GM23338 (cell line): ENCODE measurements around the gene NIPA2. TPM values are rescaled to one million over a fixed set of nuclear protein-coding genes. Genes with fewer than 3 reads are reported as not detected.

Experiments
- ATAC-seq: fragments of 200-7000 bp; cut with Tn5 transposase; 3 replicates; pipeline ENCODE4 v1.9.1; 2020
- DNase-seq: peaks from one replicate; pipeline ENCODE4 v3.0.0-alpha.2; 2015; ENCODE audit warnings: low spot score
- H2AFZ ChIP-seq: fragments of 200-600 bp; sonication (generic); 2 replicates; pipeline ENCODE4 v1.8.0; 2016; ENCODE audit warnings: antibody characterized with exemption, mild to moderate bottlenecking, moderate library complexity
- H3F3A ChIP-seq: fragments of 200-600 bp; sonication (generic); replicated peaks from 2 replicates; pipeline ENCODE4 v1.8.0; 2017; ENCODE audit warnings: antibody characterized with exemption, mixed run types, low read depth
- H3K27ac ChIP-seq: fragments of 200-600 bp; sonication (generic); 2 replicates; pipeline ENCODE4 v1.6.1; 2016; ENCODE audit warnings: low read depth
- H3K27me3 ChIP-seq: fragments of 200-600 bp; sonication (generic); 2 replicates; pipeline ENCODE4 v1.8.0; 2016; ENCODE audit warnings: mild to moderate bottlenecking, mixed run types, moderate library complexity; ENCODE audit not compliant: insufficient read depth
- H3K36me3 ChIP-seq: fragments of 200-600 bp; sonication (generic); 2 replicates; pipeline ENCODE4 v1.8.0; 2016; ENCODE audit warnings: mild to moderate bottlenecking; ENCODE audit not compliant: insufficient read depth
- H3K4me1 ChIP-seq: fragments of 200-600 bp; sonication (generic); 2 replicates; pipeline ENCODE4 v1.8.0; 2016; ENCODE audit warnings: mild to moderate bottlenecking, moderate library complexity; ENCODE audit not compliant: insufficient read depth
- H3K4me2 ChIP-seq: fragments of 200-600 bp; sonication (generic); 2 replicates; pipeline ENCODE4 v1.7.1; 2017; ENCODE audit warnings: mixed run types
- H3K4me3 ChIP-seq: fragments of 200-600 bp; sonication (generic); 2 replicates; pipeline ENCODE4 v1.6.1; 2016; ENCODE audit warnings: mixed run types
- H3K79me2 ChIP-seq: fragments of 200-600 bp; sonication (generic); replicated peaks from 2 replicates; pipeline ENCODE4 v1.8.0; 2017; ENCODE audit warnings: mild to moderate bottlenecking; ENCODE audit not compliant: insufficient read depth
- H3K9me2 ChIP-seq: fragments of 200-600 bp; sonication (generic); 2 replicates; pipeline ENCODE4 v1.8.0; 2017; ENCODE audit not compliant: insufficient read depth
- H4K20me1 ChIP-seq: fragments of 200-600 bp; sonication (generic); replicated peaks from 2 replicates; pipeline ENCODE4 v1.8.0; 2017; ENCODE audit warnings: mild to moderate bottlenecking; ENCODE audit not compliant: insufficient read depth
- H3K27ac Mint-ChIP-seq: 2 replicates; pipeline ENCODE4 v1.8.0; 2020; ENCODE audit warnings: inconsistent platforms, mild to moderate bottlenecking, moderate library complexity, mixed read lengths
- H3K27me3 Mint-ChIP-seq: 3 replicates; pipeline ENCODE4 v1.8.0; 2022; ENCODE audit warnings: low read depth, mild to moderate bottlenecking, moderate library complexity, mixed read lengths, inconsistent platforms; ENCODE audit not compliant: insufficient read depth, poor library complexity
- H3K36me3 Mint-ChIP-seq: 3 replicates; pipeline ENCODE4 v1.8.0; 2021; ENCODE audit warnings: low read depth, mild to moderate bottlenecking, inconsistent platforms, moderate library complexity, mixed read lengths
- H3K4me1 Mint-ChIP-seq: 3 replicates; pipeline ENCODE4 v1.8.0; 2020; ENCODE audit warnings: mild to moderate bottlenecking, inconsistent platforms, mixed read lengths
- H3K4me3 Mint-ChIP-seq: 3 replicates; pipeline ENCODE4 v1.8.0; 2021; ENCODE audit warnings: moderate library complexity, mild to moderate bottlenecking, inconsistent platforms, mixed read lengths
- H3K9me3 Mint-ChIP-seq: 3 replicates; pipeline ENCODE4 v1.8.0; 2020; ENCODE audit warnings: moderate library complexity, mild to moderate bottlenecking, inconsistent platforms, mixed read lengths
- CREB1 ChIP-seq: fragments of 250-450 bp; sonication (Bioruptor Pico); IDR thresholded peaks from 2 replicates; pipeline ENCODE4 v1.5.0; 2020; ENCODE audit warnings: low read depth, mild to moderate bottlenecking, moderate library complexity
- CTCF ChIP-seq, 2 experiments: fragments of 200-600 bp in 1 of 2; sonication (generic) in 1 of 2; conservative IDR thresholded peaks; 2 replicates each; pipeline versions ENCODE4 v1.5.1 to v1.6.1; 2016 to 2017; ENCODE audit warnings: antibody characterized with exemption in 2 of 2, low read depth in 2 of 2, mild to moderate bottlenecking in 2 of 2, moderate library complexity in 1 of 2
- ETS1 ChIP-seq: IDR thresholded peaks from 2 replicates; pipeline ENCODE4 v1.6.1; 2016; ENCODE audit warnings: antibody characterized with exemption
- EZH2 ChIP-seq: fragments of 200-600 bp; sonication (generic); IDR thresholded peaks from one replicate; pipeline ENCODE4 v1.8.0; 2017; ENCODE audit warnings: antibody characterized with exemption, mild to moderate bottlenecking, low read depth; ENCODE audit not compliant: unreplicated experiment
- EZH2phosphoT487 ChIP-seq: fragments of 200-600 bp; sonication (generic); IDR thresholded peaks from one replicate; pipeline ENCODE4 v1.8.1; 2018; ENCODE audit warnings: antibody characterized with exemption; ENCODE audit not compliant: unreplicated experiment
- JUNB ChIP-seq: IDR thresholded peaks from one replicate; pipeline ENCODE4 v1.6.1; 2016; ENCODE audit warnings: antibody characterized with exemption; ENCODE audit not compliant: unreplicated experiment
- NANOG ChIP-seq: IDR thresholded peaks from 2 replicates; pipeline ENCODE4 v1.6.1; 2016; ENCODE audit warnings: antibody characterized with exemption, borderline replicate concordance
- POLR2AphosphoS5 ChIP-seq: IDR thresholded peaks from 2 replicates; pipeline ENCODE4 v1.6.1; 2016; ENCODE audit warnings: antibody characterized with exemption, low read depth
- REST ChIP-seq: IDR thresholded peaks from one replicate; pipeline ENCODE4 v1.6.1; 2018; ENCODE audit warnings: antibody characterized with exemption; ENCODE audit not compliant: unreplicated experiment
- STAT1 ChIP-seq: IDR thresholded peaks from one replicate; pipeline ENCODE4 v1.6.1; 2016; ENCODE audit warnings: antibody characterized with exemption; ENCODE audit not compliant: unreplicated experiment
- ZNF114 ChIP-seq: fragments of 250-450 bp; sonication (Bioruptor Pico); IDR thresholded peaks from 2 replicates; pipeline ENCODE4 v1.5.0; 2020; ENCODE audit warnings: mild to moderate bottlenecking, moderate library complexity
- ZNF331 ChIP-seq: fragments of 250-450 bp; sonication (Bioruptor Pico); IDR thresholded peaks from 2 replicates; pipeline ENCODE4 v1.5.0; 2020; ENCODE audit warnings: low read depth, mild to moderate bottlenecking, moderate library complexity
- ZNF462 ChIP-seq: fragments of 250-450 bp; sonication (Bioruptor Pico); IDR thresholded peaks from 2 replicates; pipeline ENCODE4 v1.5.0; 2020; ENCODE audit warnings: mild to moderate bottlenecking, moderate library complexity
- polyA plus RNA-seq: library from polyadenylated mRNA; unstranded; fragments of >200 nt; fragmentation: Nextera tagmentation; extraction: Ambion mirVana; gene quantifications from 2 replicates; pipeline ENCODE4 v1.2.1, GENCODE V29; 2016
- total RNA-seq: library from RNA; depleted of rRNA; stranded (reverse); fragments of >200 nt; shearing (Covaris generic); gene quantifications from 2 replicates; pipeline ENCODE4 v1.2.3, GENCODE V29; 2014

NIPA2 gene
- total and polyA plus RNA-seq, 2 experiments from 2014 or later: 35.0 to 105 TPM

GRCh38 chr15:22856659-22857058 is 18.2 kb downstream of the NIPA2 start:
- no peak overlapping the region for H3K27ac Mint-ChIP-seq
- H3K4me1 Mint-ChIP-seq: no peaks in the 10 kb centered on the region

More at GRCh38 chr15:22856659-22857058, 18.2 kb downstream of the NIPA2 start:
- Mint-ChIP-seq H3K9me3 (no peaks in the 10 kb centered on the region; the same call in 2 of the 3 replicates), H3K4me3 (no peak overlapping the region), H3K27me3 (peaks cover 2% of the 10 kb centered on the region), H3K36me3 (peaks cover 83% of the 10 kb centered on the region)
- Histone ChIP-seq H3K9me2 (no peaks in the 10 kb centered on the region), H3K4me1 (no peaks in the 10 kb centered on the region), H4K20me1 (peaks cover 3% of the 10 kb centered on the region), H3K27me3 (no peaks in the 10 kb centered on the region), H3K36me3 (peaks cover 48% of the 10 kb centered on the region), H3K4me2 (no peak overlapping the region), H3K27ac (no peak overlapping the region), H2AFZ (no peak overlapping the region), H3K4me3 (no peak overlapping the region), H3K79me2 (peaks cover 24% of the 10 kb centered on the region), H3F3A (no peaks in the 10 kb centered on the region)
- TF ChIP-seq JUNB: no peak
- no peak for TF ChIP-seq STAT1
- TF ChIP-seq ZNF462: no peak
- no peak for TF ChIP-seq EZH2
- no peak for TF ChIP-seq REST
- no peak for TF ChIP-seq ZNF331 (CRISPR knock-in tag)
- TF ChIP-seq CREB1 (CRISPR knock-in tag): no peak
- no peak for TF ChIP-seq ETS1
- TF ChIP-seq ZNF114 (CRISPR knock-in tag): no peak
- TF ChIP-seq EZH2phosphoT487: no peak
- TF ChIP-seq CTCF (conservative IDR thresholded peaks at IDR 0.05; ENCODE audit: low read depth in 2 of 2): no peak
- no peak for TF ChIP-seq NANOG
- TF ChIP-seq POLR2AphosphoS5: no peak
- DNase-seq (no peak), ATAC-seq (no peak)
